ENCODE measurements around the gene PRAC1.

DNA sequence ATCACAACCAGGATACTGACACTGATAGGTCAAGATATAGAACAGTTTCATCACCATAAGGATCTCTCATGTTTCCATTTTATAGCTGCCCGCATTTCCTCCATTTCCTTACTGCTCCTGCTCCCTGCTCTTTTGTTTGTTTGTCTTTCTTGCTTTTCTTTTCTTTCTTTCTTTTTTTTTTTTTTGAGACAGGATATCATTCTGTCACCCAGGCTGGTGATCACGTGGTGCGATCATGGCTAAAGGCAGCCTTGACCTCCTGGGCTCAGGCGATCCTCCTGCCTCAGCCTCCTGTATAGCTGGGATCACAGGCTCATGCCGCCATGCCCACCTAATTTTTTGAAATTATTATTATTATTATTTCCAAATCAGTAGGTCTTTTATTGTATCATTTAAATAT, 31.7 kb downstream of the PRAC1 start:
- TF ChIP-seq, protein P1, sequence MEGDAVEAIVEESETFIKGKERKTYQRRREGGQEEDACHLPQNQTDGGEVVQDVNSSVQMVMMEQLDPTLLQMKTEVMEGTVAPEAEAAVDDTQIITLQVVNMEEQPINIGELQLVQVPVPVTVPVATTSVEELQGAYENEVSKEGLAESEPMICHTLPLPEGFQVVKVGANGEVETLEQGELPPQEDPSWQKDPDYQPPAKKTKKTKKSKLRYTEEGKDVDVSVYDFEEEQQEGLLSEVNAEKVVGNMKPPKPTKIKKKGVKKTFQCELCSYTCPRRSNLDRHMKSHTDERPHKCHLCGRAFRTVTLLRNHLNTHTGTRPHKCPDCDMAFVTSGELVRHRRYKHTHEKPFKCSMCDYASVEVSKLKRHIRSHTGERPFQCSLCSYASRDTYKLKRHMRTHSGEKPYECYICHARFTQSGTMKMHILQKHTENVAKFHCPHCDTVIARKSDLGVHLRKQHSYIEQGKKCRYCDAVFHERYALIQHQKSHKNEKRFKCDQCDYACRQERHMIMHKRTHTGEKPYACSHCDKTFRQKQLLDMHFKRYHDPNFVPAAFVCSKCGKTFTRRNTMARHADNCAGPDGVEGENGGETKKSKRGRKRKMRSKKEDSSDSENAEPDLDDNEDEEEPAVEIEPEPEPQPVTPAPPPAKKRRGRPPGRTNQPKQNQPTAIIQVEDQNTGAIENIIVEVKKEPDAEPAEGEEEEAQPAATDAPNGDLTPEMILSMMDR (conservative IDR thresholded peaks at IDR 0.05) = no peak
- TF ChIP-seq ZFX (IDR thresholded peaks at IDR 0.05) = no peak
